K562 (cell line): ENCODE results near the gene SLC30A1. TPM values are rescaled to one million over a fixed set of nuclear protein-coding genes. Genes with fewer than 3 reads are reported as not detected.

Source experiments
- BRD4 ChIP-seq: fragments of 200-600 bp; sonication (generic); IDR thresholded peaks from 2 replicates; pipeline ENCODE4 v1.6.1; 2017; ENCODE audit warnings: inconsistent platforms
- FOXM1 ChIP-seq, 2 experiments: fragments of 450-650 bp in 1 of 2; sonication (generic) in 1 of 2; formaldehyde crosslinking in 1 of 2; IDR thresholded peaks; 2 replicates each; pipeline versions ENCODE4 v1.6.1 to v1.9.0; 2017 to 2022; ENCODE audit warnings: low read depth in 2 of 2, mild to moderate bottlenecking in 2 of 2, missing genetic modification reagents in 1 of 2, moderate library complexity in 1 of 2
- GTF2F1 ChIP-seq: IDR thresholded peaks from 2 replicates; pipeline ENCODE4 v1.6.1; 2011; ENCODE audit warnings: low read depth, low read length, improper control_type of control experiment
- HDGF ChIP-seq: fragments of 450-650 bp; IDR thresholded peaks from 2 replicates; pipeline ENCODE4 v1.6.1; 2016
- HMGN3 ChIP-seq: IDR thresholded peaks from 2 replicates; pipeline ENCODE4 v1.6.1; 2011; ENCODE audit warnings: borderline replicate concordance, low read depth, mild to moderate bottlenecking, mixed read lengths, low read length; ENCODE audit not compliant: insufficient read length; ENCODE audit errors: extremely low read depth
- IRF1 ChIP-seq: sonication (generic); formaldehyde crosslinking; IDR thresholded peaks from 2 replicates; pipeline ENCODE4 v1.8.0; 2022; ENCODE audit warnings: missing genetic modification reagents, mild to moderate bottlenecking, borderline replicate concordance
- MCM3 ChIP-seq: fragments of 450-650 bp; IDR thresholded peaks from 2 replicates; pipeline ENCODE4 v1.6.1; 2016
- MTA2 ChIP-seq: fragments of 450-650 bp; IDR thresholded peaks from 2 replicates; pipeline ENCODE4 v1.6.1; 2016; ENCODE audit warnings: low read depth
- NFIC ChIP-seq: fragments of 450-650 bp; IDR thresholded peaks from 2 replicates; pipeline ENCODE4 v1.6.1; 2017; ENCODE audit warnings: mild to moderate bottlenecking, inconsistent platforms
- POLR2H ChIP-seq: IDR thresholded peaks from 2 replicates; pipeline ENCODE4 v1.6.1; 2016; ENCODE audit warnings: missing genetic modification characterization, low read depth, mild to moderate bottlenecking, control low read depth, missing compliant biosample characterization, moderate library complexity
- PRDM10 ChIP-seq: fragments of 450-650 bp; IDR thresholded peaks from 2 replicates; pipeline ENCODE4 v1.6.1; 2018; ENCODE audit not compliant: partially characterized antibody
- SIN3A ChIP-seq, 2 experiments: fragments of 150-350 bp in 1 of 2; IDR thresholded peaks; 2 replicates each; pipeline ENCODE4 v1.6.1; 2011 to 2016; ENCODE audit warnings: borderline replicate concordance in 2 of 2, low read depth in 2 of 2, low read length in 2 of 2, mild to moderate bottlenecking in 2 of 2, moderate library complexity in 2 of 2; ENCODE audit not compliant: control insufficient read depth in 1 of 2
- SP1 ChIP-seq: sonication (generic); formaldehyde crosslinking; IDR thresholded peaks from 2 replicates; pipeline ENCODE4 v1.8.1; 2022; ENCODE audit warnings: mild to moderate bottlenecking, missing genetic modification reagents
- TCF15 ChIP-seq: fragments of 250-450 bp; sonication (Bioruptor Pico); IDR thresholded peaks from 2 replicates; pipeline ENCODE4 v1.8.0; 2022; ENCODE audit warnings: moderate library complexity, mild to moderate bottlenecking, inconsistent platforms
- TCF7 ChIP-seq: sonication (generic); IDR thresholded peaks from 2 replicates; pipeline ENCODE4 v1.6.1; 2016; ENCODE audit warnings: antibody characterized with exemption, borderline replicate concordance
- THRB ChIP-seq: fragments of 450-650 bp; formaldehyde crosslinking; conservative IDR thresholded peaks from 2 replicates; pipeline ENCODE4 v1.4.0; 2022; ENCODE audit warnings: mild to moderate bottlenecking, missing genetic modification characterization
- ZNF134 ChIP-seq: fragments of 250-450 bp; sonication (Bioruptor Pico); conservative IDR thresholded peaks from 2 replicates; pipeline ENCODE4 v1.4.0; 2020
- ZNF707 ChIP-seq: fragments of 250-450 bp; sonication (Bioruptor Pico); conservative IDR thresholded peaks from 2 replicates; pipeline ENCODE4 v1.8.0; 2022; ENCODE audit warnings: inconsistent platforms, mild to moderate bottlenecking, moderate library complexity
- ZNF79 ChIP-seq: fragments of 250-450 bp; sonication (Bioruptor Pico); IDR thresholded peaks from 2 replicates; pipeline ENCODE4 v1.4.0; 2020; ENCODE audit warnings: low read depth, mild to moderate bottlenecking, moderate library complexity
- polyA plus RNA-seq, 8 experiments: library from polyadenylated mRNA; depleted of rRNA in 4 of 8; stranded (reverse) in 5 of 8; unstranded in 3 of 8; fragments of >200 nt; fragmentation: Nextera tagmentation in 2 of 8; fragmentation: Illumina TruSeq in 1 of 8; extraction: Ambion mirVana in 2 of 8; extraction: Trizol in 1 of 8; gene quantifications; 2 replicates each; pipeline versions ENCODE4 v1.2.1 to v1.2.3, GENCODE V29; 2011 to 2014; ENCODE audit warnings: inconsistent platforms in 1 of 8, missing spikeins in 1 of 8
- total RNA-seq, 7 experiments: library from RNA; depleted of rRNA in 6 of 7; stranded (reverse); fragments of >200 nt in 6 of 7; fragmentation: Illumina TruSeq in 2 of 7; extraction: Trizol in 2 of 7; gene quantifications; 2 replicates each; pipeline versions ENCODE4 v1.2.1 to v1.2.3, GENCODE V29; 2011 to 2021; ENCODE audit warnings: low replicate concordance in 1 of 7

The SLC30A1 gene
- total and polyA plus RNA-seq, 9 of the 15 experiments (the other 6 are each of a cell fraction or from before 2014, with no cell fraction given), result 4.1 to 14.4 (median 6.6) TPM

- peak; percentile 97 for TF ChIP-seq PRDM10
- TF ChIP-seq MCM3, result no peak
- TF ChIP-seq THRB (CRISPR knock-in tag), result peak; percentile 73; the same call in 1 of the 2 replicates
- TF ChIP-seq SIN3A (IDR thresholded peaks at IDR 0.05; ENCODE audit: borderline replicate concordance in 2 of 2, control insufficient read depth in 1 of 2, low read depth in 2 of 2, low read length in 2 of 2), result 0 out of 4 replicates have a peak, but pooled peaks of 1 of the 2 experiments have one; percentile 5
- TF ChIP-seq MTA2, result 0 out of 2 replicates have a peak, but pooled peaks have one; percentile 16
- TF ChIP-seq NFIC, result peak; percentile 19; the same call in 1 of the 2 replicates
- TF ChIP-seq HMGN3, result no peak
- no peak for TF ChIP-seq ZNF707
- TF ChIP-seq FOXM1 (IDR thresholded peaks at IDR 0.05; ENCODE audit: low read depth), result no peak
- no peak for TF ChIP-seq FOXM1 (CRISPR knock-in tag; IDR thresholded peaks at IDR 0.05; ENCODE audit: low read depth)
- no peak for TF ChIP-seq IRF1
- TF ChIP-seq POLR2H (tag), result peak; percentile 75; the same call in 1 of the 2 replicates
- no peak for TF ChIP-seq TCF7
- 0 out of 2 replicates have a peak, but pooled peaks have one; percentile 9 for TF ChIP-seq TCF15 (CRISPR knock-in tag)
- TF ChIP-seq BRD4, result peak; percentile 90; the same call in 1 of the 2 replicates
- no peak for TF ChIP-seq GTF2F1
- no peak for TF ChIP-seq SP1 (CRISPR knock-in tag)
- no peak for TF ChIP-seq HDGF
- no peak for TF ChIP-seq ZNF134
- TF ChIP-seq ZNF79 (CRISPR knock-in tag), result peak; percentile 66; the same call in 1 of the 2 replicates
Measured at GRCh38 chr1:211606914-211607753, 28.2 kb upstream of the SLC30A1 start (continued).
